Measurements from ENCODE around the gene FAM83G. TPM values are rescaled to one million over a fixed set of nuclear protein-coding genes. Genes with fewer than 3 reads are reported as not detected.

FAM83G gene
- total RNA-seq, 1 donor from 2014 or later, result 48.7 TPM

GRCh38 chr17:18947866-18948265 lies 56.7 kb downstream of the FAM83G start:
- Histone ChIP-seq H3K4me3 (ENCODE audit: low read depth, low read length) (no peak overlapping the region), H3K36me3 (ENCODE audit: control insufficient read depth, insufficient read depth, low read length) (no peaks in the 10 kb centered on the region), H3K27me3 (ENCODE audit: control insufficient read depth, insufficient read depth, low read length) (no peaks in the 10 kb centered on the region)
- DNase-seq (ENCODE audit: low read depth), result no peak
- no peak for TF ChIP-seq CTCF (IDR thresholded peaks at IDR 0.05; ENCODE audit: insufficient read depth, low read length, poor library complexity, severe bottlenecking)

- Histone ChIP-seq H3K4me3 (ENCODE audit: low read depth, low read length) (no peak overlapping the region), H3K36me3 (ENCODE audit: control insufficient read depth, insufficient read depth, low read length) (no peaks in the 10 kb centered on the region), H3K27me3 (ENCODE audit: control insufficient read depth, insufficient read depth, low read length) (no peaks in the 10 kb centered on the region)
- DNase-seq (ENCODE audit: low read depth), result no peak
- TF ChIP-seq CTCF (IDR thresholded peaks at IDR 0.05; ENCODE audit: insufficient read depth, low read length, poor library complexity, severe bottlenecking), result no peak
Observed at GRCh38 chr17:18946536-18946935, 58.0 kb downstream of the FAM83G start.

- no peak for DNase-seq (ENCODE audit: low read depth)
- TF ChIP-seq CTCF (IDR thresholded peaks at IDR 0.05; ENCODE audit: insufficient read depth, low read length, poor library complexity, severe bottlenecking), result no peak
- Histone ChIP-seq H3K27me3 (ENCODE audit: control insufficient read depth, insufficient read depth, low read length) (no peaks in the 10 kb centered on the region), H3K4me3 (ENCODE audit: low read depth, low read length) (no peak overlapping the region), H3K36me3 (ENCODE audit: control insufficient read depth, insufficient read depth, low read length) (no peaks in the 10 kb centered on the region)
Observed at GRCh38 chr17:18944646-18945045, 59.9 kb downstream of the FAM83G start.

- no peak for DNase-seq (ENCODE audit: low read depth)
- Histone ChIP-seq H3K4me3 (ENCODE audit: low read depth, low read length) (no peak overlapping the region), H3K36me3 (ENCODE audit: control insufficient read depth, insufficient read depth, low read length) (no peaks in the 10 kb centered on the region), H3K27me3 (ENCODE audit: control insufficient read depth, insufficient read depth, low read length) (no peaks in the 10 kb centered on the region)
- TF ChIP-seq CTCF (IDR thresholded peaks at IDR 0.05; ENCODE audit: insufficient read depth, low read length, poor library complexity, severe bottlenecking), result no peak
Observed at GRCh38 chr17:18938692-18939023, 65.9 kb downstream of the FAM83G start.

GRCh38 chr17:18937981-18938691 lies 66.4 kb downstream of the FAM83G start:
- Histone ChIP-seq H3K36me3 (ENCODE audit: control insufficient read depth, insufficient read depth, low read length) (no peaks in the 10 kb centered on the region), H3K4me3 (ENCODE audit: low read depth, low read length) (no peak overlapping the region), H3K27me3 (ENCODE audit: control insufficient read depth, insufficient read depth, low read length) (no peaks in the 10 kb centered on the region)
- no peak for DNase-seq (ENCODE audit: low read depth)
- TF ChIP-seq CTCF (IDR thresholded peaks at IDR 0.05; ENCODE audit: insufficient read depth, low read length, poor library complexity, severe bottlenecking), result no peak
